NT2/D1 (cell line): ENCODE data around the gene CLEC2A.

Source experiments
- YY1 ChIP-seq: IDR thresholded peaks from 2 replicates; pipeline ENCODE4 v1.6.1; 2011; ENCODE audit not compliant: insufficient read length, insufficient read depth
- ZNF274 ChIP-seq: IDR thresholded peaks from 2 replicates; pipeline ENCODE4 v1.6.1; 2011; ENCODE audit warnings: mild to moderate bottlenecking, low read depth, low read length

DNA sequence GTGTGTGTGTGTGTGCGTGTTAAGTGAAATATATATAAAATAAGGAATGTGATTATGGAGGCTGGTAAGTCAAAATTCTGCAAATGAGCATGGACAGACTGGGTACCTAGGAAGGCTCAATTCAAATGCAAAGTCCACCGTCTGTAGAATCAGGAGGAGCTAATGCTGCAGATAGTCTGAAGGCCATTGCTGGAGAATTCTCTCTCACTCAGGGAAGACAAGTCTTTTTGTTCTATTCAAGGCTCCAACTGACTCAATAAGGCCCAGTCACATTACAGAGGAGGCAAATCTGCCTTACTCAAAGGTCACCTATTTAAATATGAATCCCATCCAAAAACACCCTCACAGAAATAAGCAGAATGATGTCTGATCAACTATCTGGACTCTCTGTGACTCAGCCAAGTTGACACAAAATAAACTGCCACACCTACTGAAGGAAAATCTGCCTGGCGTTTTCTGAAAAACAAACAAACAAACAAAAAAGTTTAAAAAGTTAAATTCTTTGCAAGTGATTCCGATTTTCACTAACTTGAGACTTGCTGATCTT is 51.6 kb downstream of the CLEC2A start:
- TF ChIP-seq YY1 (no peak), ZNF274 (no peak)
